SK-N-SH treated with all-trans-retinoic acid at 6 μM for 48 hours (cell line): ENCODE measurements around the gene ASTN2.

Experiments
- ATAC-seq: fragments of 200-7000 bp; cut with Tn5 transposase; 3 replicates; pipeline ENCODE4 v1.9.1; 2020; ENCODE audit warnings: mild to moderate bottlenecking, moderate library complexity
- ARNTL ChIP-seq: fragments of 450-650 bp; formaldehyde crosslinking; IDR thresholded peaks from 2 replicates; pipeline ENCODE4 v1.5.0; 2020; ENCODE audit warnings: low read depth, mild to moderate bottlenecking, moderate library complexity, borderline replicate concordance
- BACH2 ChIP-seq: fragments of 250-450 bp; sonication (Bioruptor Pico); IDR thresholded peaks from 2 replicates; pipeline ENCODE4 v1.9.0; 2021; ENCODE audit warnings: mild to moderate bottlenecking, borderline replicate concordance
- CREB5 ChIP-seq: fragments of 250-450 bp; sonication (Bioruptor Pico); IDR thresholded peaks from 2 replicates; pipeline ENCODE4 v1.5.1; 2020; ENCODE audit warnings: low read depth, mild to moderate bottlenecking, moderate library complexity
- CSDC2 ChIP-seq: fragments of 250-450 bp; sonication (Bioruptor Pico); IDR thresholded peaks from 2 replicates; pipeline ENCODE4 v1.5.0; 2020; ENCODE audit warnings: mild to moderate bottlenecking, moderate library complexity
- CSRNP3 ChIP-seq: fragments of 250-450 bp; sonication (Bioruptor Pico); IDR thresholded peaks from 2 replicates; pipeline ENCODE4 v1.5.1; 2021; ENCODE audit warnings: mild to moderate bottlenecking, moderate library complexity
- ESRRG ChIP-seq: fragments of 250-450 bp; sonication (Bioruptor Pico); IDR thresholded peaks from 2 replicates; pipeline ENCODE4 v1.6.1; 2021; ENCODE audit warnings: mild to moderate bottlenecking
- GLIS3 ChIP-seq: fragments of 250-450 bp; sonication (Bioruptor Pico); IDR thresholded peaks from 2 replicates; pipeline ENCODE4 v1.5.0; 2020; ENCODE audit warnings: mild to moderate bottlenecking, moderate library complexity
- ISL1 ChIP-seq: fragments of 250-450 bp; sonication (Bioruptor Pico); IDR thresholded peaks from 2 replicates; pipeline ENCODE4 v2.1.2; 2022; ENCODE audit warnings: mild to moderate bottlenecking, moderate library complexity
- OSR1 ChIP-seq: fragments of 250-450 bp; sonication (Bioruptor Pico); IDR thresholded peaks from 2 replicates; pipeline ENCODE4 v1.8.0; 2022; ENCODE audit warnings: moderate library complexity, mild to moderate bottlenecking, inconsistent platforms
- PATZ1 ChIP-seq: fragments of 250-450 bp; sonication (Bioruptor Pico); IDR thresholded peaks from 2 replicates; pipeline ENCODE4 v1.8.0; 2020; ENCODE audit warnings: mild to moderate bottlenecking, moderate library complexity, borderline replicate concordance
- POU6F1 ChIP-seq: fragments of 250-450 bp; sonication (Bioruptor Pico); IDR thresholded peaks from 2 replicates; pipeline ENCODE4 v1.8.0; 2021; ENCODE audit warnings: low read depth, mild to moderate bottlenecking, moderate library complexity, borderline replicate concordance
- PPARA ChIP-seq: fragments of 250-450 bp; sonication (Bioruptor Pico); IDR thresholded peaks from 2 replicates; pipeline ENCODE4 v1.5.0; 2020; ENCODE audit warnings: mild to moderate bottlenecking, borderline replicate concordance
- RARB ChIP-seq: fragments of 250-450 bp; sonication (Bioruptor Pico); IDR thresholded peaks from 2 replicates; pipeline ENCODE4 v1.8.0; 2021; ENCODE audit warnings: mild to moderate bottlenecking, moderate library complexity
- SNAI2 ChIP-seq: fragments of 250-450 bp; sonication (Bioruptor Pico); IDR thresholded peaks from 2 replicates; pipeline ENCODE4 v1.5.0; 2020; ENCODE audit warnings: mild to moderate bottlenecking, moderate library complexity
- TCF4 ChIP-seq: fragments of 250-450 bp; sonication (Bioruptor Pico); IDR thresholded peaks from 2 replicates; pipeline ENCODE4 v1.8.0; 2021; ENCODE audit warnings: mild to moderate bottlenecking, moderate library complexity, borderline replicate concordance
- TOX ChIP-seq: fragments of 250-450 bp; sonication (Bioruptor Pico); IDR thresholded peaks from 2 replicates; pipeline ENCODE4 v1.8.0; 2021; ENCODE audit warnings: mild to moderate bottlenecking, moderate library complexity, borderline replicate concordance
- TSHZ2 ChIP-seq: fragments of 250-450 bp; sonication (Bioruptor Pico); IDR thresholded peaks from 2 replicates; pipeline ENCODE4 v1.5.0; 2020; ENCODE audit warnings: mild to moderate bottlenecking, moderate library complexity
- ZC3H10 ChIP-seq: fragments of 250-450 bp; sonication (Bioruptor Pico); IDR thresholded peaks from 2 replicates; pipeline ENCODE4 v1.5.1; 2021; ENCODE audit warnings: mild to moderate bottlenecking, moderate library complexity
- ZFP3 ChIP-seq: fragments of 250-450 bp; sonication (Bioruptor Pico); IDR thresholded peaks from 2 replicates; pipeline ENCODE4 v1.5.0; 2020; ENCODE audit warnings: mild to moderate bottlenecking, moderate library complexity
- ZFP30 ChIP-seq: fragments of 450-650 bp; formaldehyde crosslinking; IDR thresholded peaks from 2 replicates; pipeline ENCODE4 v1.5.0; 2022; ENCODE audit warnings: mild to moderate bottlenecking, moderate library complexity
- ZNF565 ChIP-seq: fragments of 450-650 bp; formaldehyde crosslinking; conservative IDR thresholded peaks from 2 replicates; pipeline ENCODE4 v1.5.0; 2020; ENCODE audit warnings: low read depth, mild to moderate bottlenecking, moderate library complexity
- ZNF70 ChIP-seq: fragments of 450-650 bp; formaldehyde crosslinking; IDR thresholded peaks from 2 replicates; pipeline ENCODE4 v1.5.0; 2020; ENCODE audit warnings: mild to moderate bottlenecking, moderate library complexity
- ZNF8 ChIP-seq: fragments of 450-650 bp; formaldehyde crosslinking; IDR thresholded peaks from 2 replicates; pipeline ENCODE4 v1.5.0; 2020; ENCODE audit warnings: mild to moderate bottlenecking, moderate library complexity

Gene ASTN2

GRCh38 chr9:117365438-117365837 is 49.4 kb downstream of the ASTN2 start:
- TF ChIP-seq ZNF70 (CRISPR knock-in tag) (no peak), RARB (no peak), TCF4 (CRISPR knock-in tag) (no peak)
- ATAC-seq, result no peak

- ATAC-seq, result no peak
- TF ChIP-seq GLIS3 (CRISPR knock-in tag), result no peak
- TF ChIP-seq ISL1 (CRISPR knock-in tag), result no peak
- no peak for TF ChIP-seq PATZ1
- no peak for TF ChIP-seq CREB5 (CRISPR knock-in tag)
- no peak for TF ChIP-seq TSHZ2
- TF ChIP-seq ZNF565 (CRISPR knock-in tag), result no peak
- TF ChIP-seq, all 23 proteins: peak for 0
Observed at GRCh38 chr9:117363006-117363405, 51.9 kb downstream of the ASTN2 start.

- TF ChIP-seq BACH2 (CRISPR knock-in tag), result no peak
- TF ChIP-seq ZNF565 (CRISPR knock-in tag), result no peak
- no peak for TF ChIP-seq CSDC2 (CRISPR knock-in tag)
- no peak for TF ChIP-seq TSHZ2
- TF ChIP-seq ZFP3 (CRISPR knock-in tag), result no peak
- TF ChIP-seq CSRNP3, result no peak
- TF ChIP-seq ESRRG (CRISPR knock-in tag), result no peak
- no peak for TF ChIP-seq ZNF8
- TF ChIP-seq ZC3H10 (CRISPR knock-in tag), result no peak
- TF ChIP-seq TOX (CRISPR knock-in tag), result no peak
- TF ChIP-seq SNAI2 (CRISPR knock-in tag), result no peak
- no peak for TF ChIP-seq CREB5 (CRISPR knock-in tag)
- TF ChIP-seq POU6F1 (CRISPR knock-in tag), result no peak
- TF ChIP-seq ZFP30 (CRISPR knock-in tag), result no peak
- TF ChIP-seq RARB, result no peak
- no peak for TF ChIP-seq ISL1 (CRISPR knock-in tag)
- TF ChIP-seq PPARA, result no peak
- no peak for TF ChIP-seq ARNTL (CRISPR knock-in tag)
- no peak for TF ChIP-seq OSR1 (CRISPR knock-in tag)
- ATAC-seq, result no peak
Observed at GRCh38 chr9:117359910-117360309, 54.9 kb downstream of the ASTN2 start.
